Activated T-cell treated with anti-CD3 and anti-CD28 coated beads, Interleukin-2, amount 50 U/mL, for 24 hours (primary cell): Measurements from ENCODE around the gene C11orf71.

Experiments used
- DNase-seq: peaks from one replicate; pipeline ENCODE4 v3.0.0-alpha.2; 2020
- H3K27ac Mint-ChIP-seq: 2 replicates; pipeline ENCODE4 v1.8.0; 2020; ENCODE audit warnings: mild to moderate bottlenecking, mixed read lengths
- H3K27me3 Mint-ChIP-seq: 2 replicates; pipeline ENCODE4 v1.8.0; 2020; ENCODE audit warnings: mixed read lengths
- H3K36me3 Mint-ChIP-seq: 2 replicates; pipeline ENCODE4 v1.8.0; 2020; ENCODE audit warnings: low read depth, mixed read lengths
- H3K4me1 Mint-ChIP-seq: 2 replicates; pipeline ENCODE4 v1.8.0; 2020; ENCODE audit warnings: low read depth, mixed read lengths
- H3K4me3 Mint-ChIP-seq: 2 replicates; pipeline ENCODE4 v1.8.0; 2020; ENCODE audit warnings: mild to moderate bottlenecking, moderate library complexity, mixed read lengths
- H3K9me3 Mint-ChIP-seq: 2 replicates; pipeline ENCODE4 v1.8.0; 2020; ENCODE audit warnings: mixed read lengths

C11orf71 gene

GRCh38 chr11:114430290-114430689 is 30.0 kb upstream of the C11orf71 start:
- Mint-ChIP-seq H3K27me3 (no peaks in the 10 kb centered on the region), H3K27ac (no peak overlapping the region), H3K4me1 (peaks cover 2% of the 10 kb centered on the region), H3K36me3 (peaks cover 7% of the 10 kb centered on the region), H3K9me3 (no peaks in the 10 kb centered on the region), H3K4me3 (no peak overlapping the region)
- no peak for DNase-seq

GRCh38 chr11:114426280-114426679 is 26.0 kb upstream of the C11orf71 start:
- H3K27me3 Mint-ChIP-seq = no peaks in the 10 kb centered on the region
- H3K4me3 Mint-ChIP-seq = no peak overlapping the region
- no peak overlapping the region for H3K27ac Mint-ChIP-seq

GRCh38 chr11:114416441-114416961 is 16.2 kb upstream of the C11orf71 start:
- H3K4me1 Mint-ChIP-seq = no peaks in the 10 kb centered on the region
- H3K9me3 Mint-ChIP-seq = no peaks in the 10 kb centered on the region
- DNase-seq = no peak
- H3K27ac Mint-ChIP-seq = no peak overlapping the region
- no peak overlapping the region for H3K4me3 Mint-ChIP-seq
- no peaks in the 10 kb centered on the region for H3K27me3 Mint-ChIP-seq
- peaks cover 45% of the 10 kb centered on the region for H3K36me3 Mint-ChIP-seq

More at GRCh38 chr11:114426280-114426679, 26.0 kb upstream of the C11orf71 start:
- no peak for DNase-seq
- Mint-ChIP-seq H3K36me3 (peaks cover 25% of the 10 kb centered on the region), H3K4me1 (peaks cover 2% of the 10 kb centered on the region), H3K9me3 (no peaks in the 10 kb centered on the region)

- H3K27ac Mint-ChIP-seq = no peak overlapping the region
- H3K4me1 Mint-ChIP-seq = no peaks in the 10 kb centered on the region
- no peak overlapping the region for H3K4me3 Mint-ChIP-seq
- no peak for DNase-seq
- peaks cover 62% of the 10 kb centered on the region for H3K36me3 Mint-ChIP-seq
- H3K9me3 Mint-ChIP-seq = no peaks in the 10 kb centered on the region
- H3K27me3 Mint-ChIP-seq = no peaks in the 10 kb centered on the region
Observed at GRCh38 chr11:114413958-114414357, 13.6 kb upstream of the C11orf71 start.

GRCh38 chr11:114412946-114413345 is 12.6 kb upstream of the C11orf71 start:
- Mint-ChIP-seq H3K36me3 (peaks cover 67% of the 10 kb centered on the region), H3K4me3 (no peak overlapping the region), H3K9me3 (no peaks in the 10 kb centered on the region), H3K27ac (no peak overlapping the region), H3K27me3 (no peaks in the 10 kb centered on the region), H3K4me1 (no peaks in the 10 kb centered on the region)
- DNase-seq = no peak

GRCh38 chr11:114401311-114401710 is 1.0 kb upstream of the C11orf71 start:
- peak overlapping the region; percentile 100 for H3K27ac Mint-ChIP-seq
- H3K27me3 Mint-ChIP-seq = no peaks in the 10 kb centered on the region
- H3K36me3 Mint-ChIP-seq = peaks cover 73% of the 10 kb centered on the region
- H3K4me3 Mint-ChIP-seq = peak overlapping the region; percentile 97
- no peaks in the 10 kb centered on the region for H3K9me3 Mint-ChIP-seq
- no peak for DNase-seq
- H3K4me1 Mint-ChIP-seq = peaks cover 58% of the 10 kb centered on the region

- Mint-ChIP-seq H3K4me3 (peak overlapping the region; percentile 97), H3K4me1 (peaks cover 55% of the 10 kb centered on the region), H3K27me3 (no peaks in the 10 kb centered on the region), H3K9me3 (no peaks in the 10 kb centered on the region), H3K36me3 (peaks cover 68% of the 10 kb centered on the region), H3K27ac (peak overlapping the region; percentile 100)
- DNase-seq = no peak
Observed at GRCh38 chr11:114400915-114401223, 558 bp upstream of the C11orf71 start.

- peaks cover 56% of the 10 kb centered on the region for H3K36me3 Mint-ChIP-seq
- peak overlapping the region; percentile 100 for H3K27ac Mint-ChIP-seq
- no peaks in the 10 kb centered on the region for H3K27me3 Mint-ChIP-seq
- no peaks in the 10 kb centered on the region for H3K9me3 Mint-ChIP-seq
- peaks cover 44% of the 10 kb centered on the region for H3K4me1 Mint-ChIP-seq
- DNase-seq = no peak
- peak overlapping the region; percentile 97 for H3K4me3 Mint-ChIP-seq
Observed at GRCh38 chr11:114399490-114400215, 658 bp downstream of the C11orf71 start.

GRCh38 chr11:114398303-114398920 is 1.9 kb downstream of the C11orf71 start:
- Mint-ChIP-seq H3K36me3 (peaks cover 44% of the 10 kb centered on the region), H3K4me3 (peak overlapping the region; percentile 97), H3K9me3 (no peaks in the 10 kb centered on the region), H3K27ac (peak overlapping the region; percentile 100), H3K27me3 (no peaks in the 10 kb centered on the region), H3K4me1 (peaks cover 34% of the 10 kb centered on the region)
- DNase-seq = no peak

- H3K27me3 Mint-ChIP-seq = no peaks in the 10 kb centered on the region
- H3K9me3 Mint-ChIP-seq = no peaks in the 10 kb centered on the region
- no peak for DNase-seq
- H3K36me3 Mint-ChIP-seq = peaks cover 34% of the 10 kb centered on the region
- no peak overlapping the region for H3K4me3 Mint-ChIP-seq
- H3K27ac Mint-ChIP-seq = peak overlapping the region; percentile 8
- peaks cover 26% of the 10 kb centered on the region for H3K4me1 Mint-ChIP-seq
Observed at GRCh38 chr11:114397349-114397982, 2.8 kb downstream of the C11orf71 start.

GRCh38 chr11:114396916-114397315 is 3.4 kb downstream of the C11orf71 start:
- H3K9me3 Mint-ChIP-seq = no peaks in the 10 kb centered on the region
- no peak overlapping the region for H3K4me3 Mint-ChIP-seq
- peaks cover 23% of the 10 kb centered on the region for H3K4me1 Mint-ChIP-seq
- no peak for DNase-seq
- H3K36me3 Mint-ChIP-seq = peaks cover 31% of the 10 kb centered on the region
- no peaks in the 10 kb centered on the region for H3K27me3 Mint-ChIP-seq
- H3K27ac Mint-ChIP-seq = no peak overlapping the region

- H3K9me3 Mint-ChIP-seq = no peaks in the 10 kb centered on the region
Observed at GRCh38 chr11:114395736-114396135, 4.6 kb downstream of the C11orf71 start.

GRCh38 chr11:114392735-114393667 is 7.3 kb downstream of the C11orf71 start:
- Mint-ChIP-seq H3K9me3 (no peaks in the 10 kb centered on the region), H3K27ac (no peak overlapping the region), H3K27me3 (no peaks in the 10 kb centered on the region), H3K4me1 (peaks cover 9% of the 10 kb centered on the region), H3K4me3 (no peak overlapping the region), H3K36me3 (peaks cover 1% of the 10 kb centered on the region)
- DNase-seq = no peak

More at GRCh38 chr11:114395736-114396135, 4.6 kb downstream of the C11orf71 start:
- Mint-ChIP-seq H3K27me3 (no peaks in the 10 kb centered on the region), H3K36me3 (peaks cover 21% of the 10 kb centered on the region), H3K27ac (no peak overlapping the region), H3K4me1 (peaks cover 22% of the 10 kb centered on the region), H3K4me3 (no peak overlapping the region)
- DNase-seq = no peak

GRCh38 chr11:114386545-114386944 is 13.8 kb downstream of the C11orf71 start:
- Mint-ChIP-seq H3K4me3 (no peak overlapping the region), H3K27me3 (peaks cover 10% of the 10 kb centered on the region), H3K36me3 (no peaks in the 10 kb centered on the region), H3K9me3 (no peaks in the 10 kb centered on the region), H3K27ac (no peak overlapping the region), H3K4me1 (no peaks in the 10 kb centered on the region)
- no peak for DNase-seq
